NOMO-1 treated with DMSO at 0.1 percent for 48 hours (cell line): ENCODE measurements around the gene CD59.
A peak's percentile ranks its signal among the peaks of the same experiment; 100 is the strongest.
"Not testable (repeated sequence)": the region's sequence is repeated elsewhere in the genome, so short reads cannot be mapped to it uniquely, and the experiment has no call there.

Experiments
- DNase-seq: peaks from one replicate; lab custom pipeline; 2025; ENCODE audit not compliant: unreplicated experiment; lab: John Stamatoyannopoulos, UW

Gene CD59

GRCh38 chr11:33713856-33714398 lies 22.3 kb downstream of the CD59 start:
- no peak for DNase-seq

- DNase-seq, result no peak
Measured at GRCh38 chr11:33713151-33713855, 22.9 kb downstream of the CD59 start.

GRCh38 chr11:33712436-33712835 lies 23.8 kb downstream of the CD59 start:
- DNase-seq, result no peak

- no peak for DNase-seq
Measured at GRCh38 chr11:33709466-33709865, 26.8 kb downstream of the CD59 start.

GRCh38 chr11:33708985-33709384 lies 27.2 kb downstream of the CD59 start:
- no peak for DNase-seq

- not testable (repeated sequence) for DNase-seq
Measured at GRCh38 chr11:33707831-33708230, 28.4 kb downstream of the CD59 start.

GRCh38 chr11:33706966-33707365 lies 29.3 kb downstream of the CD59 start:
- DNase-seq, result no peak

GRCh38 chr11:33706546-33706945 lies 29.7 kb downstream of the CD59 start:
- DNase-seq, result no peak

- DNase-seq, result no peak
Measured at GRCh38 chr11:33704240-33705002, 31.8 kb downstream of the CD59 start.

GRCh38 chr11:33703788-33704187 lies 32.4 kb downstream of the CD59 start:
- DNase-seq, result no peak

- no peak for DNase-seq
Measured at GRCh38 chr11:33703234-33703633, 33.0 kb downstream of the CD59 start.

- no peak for DNase-seq
Measured at GRCh38 chr11:33701302-33702230, 34.7 kb downstream of the CD59 start.

GRCh38 chr11:33700502-33701271 lies 35.5 kb downstream of the CD59 start, which contains the start of gene C11orf91:
C11orf91 (minus strand) TSS chr11:33700826; CDS start chr11:33700740, 86 bp downstream.
- DNase-seq, result peak; percentile 70

GRCh38 chr11:33700063-33700501 lies 36.1 kb downstream of the CD59 start:
- no peak for DNase-seq

GRCh38 chr11:33699515-33700062 lies 36.6 kb downstream of the CD59 start:
- DNase-seq, result no peak

GRCh38 chr11:33698921-33699320 lies 37.3 kb downstream of the CD59 start:
- DNase-seq, result no peak

- DNase-seq, result no peak
Measured at GRCh38 chr11:33697997-33698396, 38.2 kb downstream of the CD59 start.

- no peak for DNase-seq
Measured at GRCh38 chr11:33696931-33697638, 39.1 kb downstream of the CD59 start.

GRCh38 chr11:33696411-33696810 lies 39.8 kb downstream of the CD59 start:
- no peak for DNase-seq
